Neural progenitor cell (in vitro differentiated cells): ENCODE measurements around the gene FARS2. TPM values are rescaled to one million over a fixed set of nuclear protein-coding genes. Genes with fewer than 3 reads are reported as not detected.

Source experiments
- DNase-seq: peaks from one replicate; pipeline ENCODE4 v3.0.0-alpha.2; 2016; ENCODE audit warnings: low spot score
- H2AFZ ChIP-seq: fragments of 200-600 bp; sonication (generic); replicated peaks from 2 replicates; pipeline ENCODE4 v1.6.1; 2016; ENCODE audit warnings: antibody characterized with exemption
- H3F3A ChIP-seq: fragments of 200-600 bp; sonication (generic); 2 replicates; pipeline ENCODE4 v1.6.1; 2016; ENCODE audit warnings: antibody characterized with exemption, low read depth
- H3K27ac ChIP-seq: fragments of 200-600 bp; sonication (generic); 2 replicates; pipeline ENCODE4 v1.5.1; 2016; ENCODE audit warnings: mild to moderate bottlenecking
- H3K27me3 ChIP-seq: fragments of 200-600 bp; sonication (generic); 2 replicates; pipeline ENCODE4 v1.6.1; 2016; ENCODE audit warnings: mild to moderate bottlenecking, moderate library complexity
- H3K36me3 ChIP-seq: fragments of 200-600 bp; sonication (generic); 2 replicates; pipeline ENCODE4 v1.5.1; 2016
- H3K4me1 ChIP-seq: fragments of 200-600 bp; sonication (generic); 2 replicates; pipeline ENCODE4 v1.6.1; 2016; ENCODE audit warnings: mixed run types
- H3K4me2 ChIP-seq: fragments of 200-600 bp; sonication (generic); 2 replicates; pipeline ENCODE4 v1.6.1; 2016
- H3K4me3 ChIP-seq: fragments of 200-600 bp; sonication (generic); 2 replicates; pipeline ENCODE4 v1.5.1; 2016
- H3K79me2 ChIP-seq: fragments of 200-600 bp; sonication (generic); 2 replicates; pipeline ENCODE4 v1.6.1; 2016; ENCODE audit warnings: low read depth
- H3K9ac ChIP-seq: fragments of 200-600 bp; sonication (generic); 2 replicates; pipeline ENCODE4 v1.6.1; 2016
- H3K9me3 ChIP-seq: fragments of 200-600 bp; sonication (generic); 2 replicates; pipeline ENCODE4 v1.5.1; 2016; ENCODE audit warnings: low read depth
- H4K20me1 ChIP-seq: fragments of 200-600 bp; sonication (generic); 2 replicates; pipeline ENCODE4 v1.6.1; 2016; ENCODE audit warnings: low read depth
- H3K27ac Mint-ChIP-seq: 3 replicates; pipeline ENCODE4 v1.8.0; 2021; ENCODE audit warnings: mixed read lengths
- H3K27me3 Mint-ChIP-seq: 2 replicates; pipeline ENCODE4 v1.8.0; 2022; ENCODE audit warnings: low read depth, mild to moderate bottlenecking, inconsistent platforms, moderate library complexity, mixed read lengths; ENCODE audit not compliant: insufficient read depth
- H3K36me3 Mint-ChIP-seq: 3 replicates; pipeline ENCODE4 v1.8.0; 2021; ENCODE audit warnings: mixed read lengths
- H3K4me1 Mint-ChIP-seq: 3 replicates; pipeline ENCODE4 v1.8.0; 2021; ENCODE audit warnings: mixed read lengths
- H3K4me3 Mint-ChIP-seq: 3 replicates; pipeline ENCODE4 v1.8.0; 2021; ENCODE audit warnings: mild to moderate bottlenecking, moderate library complexity, mixed read lengths
- H3K9me3 Mint-ChIP-seq: 3 replicates; pipeline ENCODE4 v1.8.0; 2020; ENCODE audit warnings: mixed read lengths
- EZH2 ChIP-seq: fragments of 200-600 bp; sonication (generic); IDR thresholded peaks from 2 replicates; pipeline ENCODE4 v1.6.1; 2017; ENCODE audit warnings: antibody characterized with exemption, mild to moderate bottlenecking, moderate library complexity
- EZH2phosphoT487 ChIP-seq: fragments of 200-600 bp; sonication (generic); IDR thresholded peaks from 2 replicates; pipeline ENCODE4 v1.6.1; 2017; ENCODE audit warnings: antibody characterized with exemption
- total RNA-seq: library from RNA; depleted of rRNA; stranded (reverse); fragments of >200 nt; gene quantifications from 2 replicates; pipeline ENCODE4 v1.2.3, GENCODE V29; 2015; ENCODE audit warnings: low replicate concordance
- TF ChIP-seq, protein P1 (sequence below): fragments of 200-600 bp; sonication (generic); IDR thresholded peaks from 2 replicates; pipeline ENCODE4 v1.5.1; 2017; ENCODE audit warnings: antibody characterized with exemption, mild to moderate bottlenecking

The FARS2 gene
- total RNA-seq, 1 donor from 2014 or later, result 10.8 TPM

DNA sequence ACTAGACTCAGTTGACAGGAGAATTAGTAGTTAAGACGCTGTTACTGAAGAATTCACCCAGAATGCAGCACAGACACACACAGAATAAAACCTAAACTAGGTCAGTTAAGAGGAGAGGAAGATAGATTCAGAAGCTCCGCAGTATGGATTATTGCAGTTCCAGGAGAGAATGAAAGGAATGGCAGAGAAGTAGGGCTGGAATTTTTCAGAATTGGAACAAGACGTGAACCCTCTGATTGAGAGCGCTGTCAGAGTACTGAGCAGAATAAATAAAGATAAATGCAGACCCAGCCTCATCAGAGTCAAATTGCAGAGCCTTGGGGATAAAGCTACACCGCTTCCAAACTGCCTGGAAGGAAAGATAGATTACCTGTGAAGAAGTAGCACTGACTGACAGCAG, 344.6 kb downstream of the FARS2 start:
- Histone ChIP-seq H3K27me3 (no peaks in the 10 kb centered on the region), H3K4me2 (no peak overlapping the region), H3K9me3 (no peaks in the 10 kb centered on the region), H3K4me1 (peaks cover 3% of the 10 kb centered on the region), H2AFZ (no peak overlapping the region), H3K79me2 (no peaks in the 10 kb centered on the region), H3F3A (no peaks in the 10 kb centered on the region), H3K9ac (no peak overlapping the region), H3K27ac (no peak overlapping the region), H4K20me1 (no peaks in the 10 kb centered on the region), H3K36me3 (no peaks in the 10 kb centered on the region), H3K4me3 (no peak overlapping the region)
- Mint-ChIP-seq H3K27me3 (no peaks in the 10 kb centered on the region), H3K9me3 (no peaks in the 10 kb centered on the region), H3K4me1 (peaks cover 4% of the 10 kb centered on the region), H3K4me3 (no peak overlapping the region), H3K27ac (no peak overlapping the region), H3K36me3 (peaks cover 2% of the 10 kb centered on the region)
- TF ChIP-seq, protein P1, sequence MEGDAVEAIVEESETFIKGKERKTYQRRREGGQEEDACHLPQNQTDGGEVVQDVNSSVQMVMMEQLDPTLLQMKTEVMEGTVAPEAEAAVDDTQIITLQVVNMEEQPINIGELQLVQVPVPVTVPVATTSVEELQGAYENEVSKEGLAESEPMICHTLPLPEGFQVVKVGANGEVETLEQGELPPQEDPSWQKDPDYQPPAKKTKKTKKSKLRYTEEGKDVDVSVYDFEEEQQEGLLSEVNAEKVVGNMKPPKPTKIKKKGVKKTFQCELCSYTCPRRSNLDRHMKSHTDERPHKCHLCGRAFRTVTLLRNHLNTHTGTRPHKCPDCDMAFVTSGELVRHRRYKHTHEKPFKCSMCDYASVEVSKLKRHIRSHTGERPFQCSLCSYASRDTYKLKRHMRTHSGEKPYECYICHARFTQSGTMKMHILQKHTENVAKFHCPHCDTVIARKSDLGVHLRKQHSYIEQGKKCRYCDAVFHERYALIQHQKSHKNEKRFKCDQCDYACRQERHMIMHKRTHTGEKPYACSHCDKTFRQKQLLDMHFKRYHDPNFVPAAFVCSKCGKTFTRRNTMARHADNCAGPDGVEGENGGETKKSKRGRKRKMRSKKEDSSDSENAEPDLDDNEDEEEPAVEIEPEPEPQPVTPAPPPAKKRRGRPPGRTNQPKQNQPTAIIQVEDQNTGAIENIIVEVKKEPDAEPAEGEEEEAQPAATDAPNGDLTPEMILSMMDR, result no peak
- TF ChIP-seq EZH2, result no peak
- no peak for TF ChIP-seq EZH2phosphoT487
- no peak for DNase-seq

DNA sequence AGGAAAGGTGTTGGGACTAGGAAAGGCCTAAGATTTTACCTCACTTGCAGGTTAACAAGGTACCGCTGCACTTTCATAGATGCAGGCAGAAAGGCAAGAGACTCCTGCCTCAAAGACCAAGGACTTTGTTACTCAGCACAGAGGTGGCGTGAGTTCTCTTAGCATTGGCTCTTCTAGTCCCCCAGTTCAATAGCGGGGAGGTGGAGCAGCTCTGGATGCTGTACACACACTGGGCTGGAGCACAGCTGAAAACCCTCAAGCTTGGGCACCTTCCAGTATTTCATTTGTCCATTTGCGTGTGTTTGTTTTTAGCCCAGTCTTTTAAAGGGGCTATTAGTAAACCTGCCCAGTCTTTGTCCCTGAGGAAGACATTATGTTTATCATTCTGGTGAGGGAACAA, 345.2 kb downstream of the FARS2 start:
- Histone ChIP-seq H3K4me2 (no peak overlapping the region), H4K20me1 (no peaks in the 10 kb centered on the region), H3K27me3 (no peaks in the 10 kb centered on the region), H3K36me3 (no peaks in the 10 kb centered on the region), H3F3A (no peaks in the 10 kb centered on the region), H3K4me1 (peaks cover 9% of the 10 kb centered on the region), H3K9ac (no peak overlapping the region), H3K27ac (no peak overlapping the region), H2AFZ (no peak overlapping the region), H3K9me3 (no peaks in the 10 kb centered on the region), H3K4me3 (no peak overlapping the region), H3K79me2 (no peaks in the 10 kb centered on the region)
- H3K27ac Mint-ChIP-seq, result no peak overlapping the region
- peaks cover 2% of the 10 kb centered on the region for H3K36me3 Mint-ChIP-seq
- no peak for DNase-seq
- no peak for TF ChIP-seq EZH2phosphoT487
- H3K4me3 Mint-ChIP-seq, result no peak overlapping the region
- H3K4me1 Mint-ChIP-seq, result peaks cover 5% of the 10 kb centered on the region
- no peaks in the 10 kb centered on the region for H3K27me3 Mint-ChIP-seq
- no peaks in the 10 kb centered on the region for H3K9me3 Mint-ChIP-seq

DNA sequence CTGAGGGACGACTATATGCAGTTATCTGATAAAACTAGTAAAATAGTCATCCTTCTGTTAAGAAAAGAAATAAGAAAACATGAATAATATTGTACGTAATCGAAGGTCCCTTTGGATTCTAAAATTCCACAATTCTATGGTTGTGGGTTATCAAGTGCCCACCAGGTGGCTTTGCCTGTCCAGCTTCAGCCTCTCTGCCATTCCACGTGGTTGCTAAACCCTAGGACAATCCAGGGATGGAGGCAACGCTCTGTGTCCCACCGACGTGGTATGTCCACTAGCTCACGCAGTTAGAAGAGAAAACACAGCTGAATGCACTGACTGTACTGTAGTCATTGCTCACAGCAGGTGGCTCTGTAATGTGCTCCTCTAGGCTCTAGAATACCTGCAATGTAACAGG, 349.3 kb downstream of the FARS2 start:
- peaks cover 2% of the 10 kb centered on the region for H3K9me3 Mint-ChIP-seq
- Histone ChIP-seq H2AFZ (no peak overlapping the region), H3K27ac (no peak overlapping the region), H3K79me2 (no peaks in the 10 kb centered on the region), H3K36me3 (no peaks in the 10 kb centered on the region), H3F3A (peaks cover 2% of the 10 kb centered on the region), H4K20me1 (no peaks in the 10 kb centered on the region), H3K9me3 (no peaks in the 10 kb centered on the region), H3K4me3 (no peak overlapping the region), H3K9ac (no peak overlapping the region), H3K27me3 (no peaks in the 10 kb centered on the region), H3K4me2 (no peak overlapping the region), H3K4me1 (peaks cover 16% of the 10 kb centered on the region)
- no peak overlapping the region for H3K27ac Mint-ChIP-seq
- peaks cover 5% of the 10 kb centered on the region for H3K36me3 Mint-ChIP-seq
- peak; percentile 17 for DNase-seq
- peaks cover 8% of the 10 kb centered on the region for H3K4me1 Mint-ChIP-seq
- no peak for TF ChIP-seq EZH2
- TF ChIP-seq, protein P1, result peak; percentile 26
- no peak overlapping the region for H3K4me3 Mint-ChIP-seq
- H3K27me3 Mint-ChIP-seq, result peaks cover 4% of the 10 kb centered on the region

DNA sequence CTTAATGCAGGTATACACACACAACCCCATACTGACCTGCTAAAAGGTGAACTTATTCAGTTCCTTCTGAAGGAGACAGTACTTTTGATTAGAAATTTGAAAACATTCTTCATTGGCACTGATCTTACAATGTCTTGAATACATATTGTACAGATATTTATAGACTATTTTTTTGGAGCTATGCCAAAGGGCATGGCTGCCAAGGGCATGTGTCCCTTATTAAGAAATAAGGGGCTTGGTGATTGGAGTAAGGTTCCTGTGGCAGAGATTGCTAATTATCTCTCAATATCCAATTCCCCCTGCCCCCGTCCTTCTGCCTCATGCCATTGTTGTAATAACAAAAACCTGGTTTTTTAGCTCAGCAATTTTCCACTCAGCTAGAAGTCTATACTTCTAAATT, 355.9 kb downstream of the FARS2 start:
- Histone ChIP-seq H3K36me3 (no peaks in the 10 kb centered on the region), H3K9me3 (no peaks in the 10 kb centered on the region), H2AFZ (no peak overlapping the region), H3K27ac (no peak overlapping the region), H3K9ac (no peak overlapping the region), H3K27me3 (no peaks in the 10 kb centered on the region), H3K79me2 (no peaks in the 10 kb centered on the region), H3F3A (peaks cover 2% of the 10 kb centered on the region), H3K4me3 (no peak overlapping the region), H3K4me1 (peaks cover under 1% of the 10 kb centered on the region), H4K20me1 (no peaks in the 10 kb centered on the region), H3K4me2 (no peak overlapping the region)
- peaks cover 9% of the 10 kb centered on the region for H3K27me3 Mint-ChIP-seq
- H3K27ac Mint-ChIP-seq, result no peak overlapping the region
- no peaks in the 10 kb centered on the region for H3K4me1 Mint-ChIP-seq
- DNase-seq, result no peak
- TF ChIP-seq, protein P1, result no peak
- H3K9me3 Mint-ChIP-seq, result peaks cover 2% of the 10 kb centered on the region
- H3K36me3 Mint-ChIP-seq, result peaks cover 9% of the 10 kb centered on the region
- H3K4me3 Mint-ChIP-seq, result no peak overlapping the region
